NOMO-1 treated with dmso at 0.1 percent for 144 hours (cell line): ENCODE measurements around the gene PCIF1.

ENCODE experiments used
- DNase-seq: peaks from one replicate; lab custom pipeline; 2025; ENCODE audit not compliant: unreplicated experiment; lab: John Stamatoyannopoulos, UW

The PCIF1 gene

DNA sequence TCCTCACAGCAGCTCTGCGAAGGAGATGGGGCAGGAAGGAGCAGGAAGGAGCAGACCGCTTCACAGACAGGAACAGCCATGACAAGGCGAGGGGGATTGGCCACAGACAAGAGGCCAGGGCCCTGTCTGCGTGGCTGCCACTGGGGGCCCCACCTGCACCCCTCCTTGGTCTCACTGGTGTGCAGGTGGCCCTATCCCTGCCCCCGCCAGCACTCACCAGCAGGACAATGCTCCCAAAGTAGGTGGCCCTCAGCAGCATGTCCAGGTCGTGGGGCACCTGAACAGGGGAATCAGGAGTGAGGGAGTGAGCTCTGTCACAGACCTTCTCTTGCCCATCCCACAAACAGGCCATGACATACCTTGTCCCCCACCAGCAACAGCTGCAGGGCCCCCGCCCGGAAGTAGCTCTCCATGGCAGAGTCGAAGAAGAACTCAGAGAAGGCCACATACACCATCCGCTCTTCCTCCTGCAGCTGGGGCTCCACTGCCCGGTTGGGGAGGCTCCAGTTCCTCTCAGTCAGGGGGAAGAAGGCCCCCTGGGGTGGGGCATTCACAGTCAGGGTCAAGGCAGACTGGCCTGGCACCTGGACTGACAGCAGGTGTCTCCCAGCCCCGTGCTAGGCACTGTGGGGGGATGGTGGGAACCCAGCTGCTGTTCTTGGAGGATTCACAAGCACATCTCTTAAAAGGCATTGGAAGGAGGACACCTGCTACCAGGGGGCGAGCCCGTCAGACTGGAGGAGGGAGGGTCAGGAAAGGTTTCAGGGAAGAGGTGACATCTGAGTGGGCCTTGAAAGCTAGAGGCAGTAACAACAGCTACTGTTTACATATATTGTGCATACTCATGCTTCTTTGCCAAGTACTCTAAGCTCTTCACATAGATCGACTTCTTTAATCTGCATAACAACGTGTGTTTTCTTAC, 29.6 kb upstream of the PCIF1 start:
- no peak for DNase-seq

- DNase-seq, result no peak
Observed at GRCh38 chr20:45905505-45906079, 28.9 kb upstream of the PCIF1 start.

DNA sequence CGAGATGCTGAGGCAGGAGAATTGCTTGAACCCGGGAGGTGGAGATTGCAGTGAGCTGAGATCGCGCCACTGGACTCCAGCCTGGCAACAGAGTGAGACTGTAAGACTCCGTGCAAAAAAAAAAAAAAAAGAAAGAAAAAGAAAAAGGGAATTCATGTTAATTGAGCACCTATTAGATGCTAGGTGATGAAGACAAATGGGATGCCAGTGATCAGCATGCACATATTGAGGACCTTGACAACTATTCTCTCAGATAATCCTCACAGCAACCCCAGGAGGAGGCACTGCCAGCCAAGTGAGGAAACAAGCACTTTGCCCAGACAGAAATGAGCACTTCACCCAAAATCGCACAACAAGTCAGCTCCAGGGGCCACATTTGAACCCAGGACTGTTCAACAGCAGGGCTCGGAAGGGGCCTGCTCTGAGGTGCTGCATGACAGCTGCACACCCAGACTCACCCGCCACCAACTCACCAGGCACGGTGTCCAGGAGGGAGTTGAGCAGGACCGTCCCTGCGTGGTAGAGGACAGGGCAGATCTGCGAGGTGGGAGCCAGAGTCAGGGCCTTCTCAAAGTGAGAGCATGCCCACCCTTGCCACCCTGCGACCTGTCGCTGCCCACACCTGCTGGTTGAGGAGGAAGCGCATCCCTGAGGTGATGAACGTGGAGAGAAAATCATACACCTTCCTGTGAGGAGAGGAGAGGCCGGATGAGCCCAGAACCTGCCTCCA, 27.1 kb upstream of the PCIF1 start:
- DNase-seq, result no peak

DNA sequence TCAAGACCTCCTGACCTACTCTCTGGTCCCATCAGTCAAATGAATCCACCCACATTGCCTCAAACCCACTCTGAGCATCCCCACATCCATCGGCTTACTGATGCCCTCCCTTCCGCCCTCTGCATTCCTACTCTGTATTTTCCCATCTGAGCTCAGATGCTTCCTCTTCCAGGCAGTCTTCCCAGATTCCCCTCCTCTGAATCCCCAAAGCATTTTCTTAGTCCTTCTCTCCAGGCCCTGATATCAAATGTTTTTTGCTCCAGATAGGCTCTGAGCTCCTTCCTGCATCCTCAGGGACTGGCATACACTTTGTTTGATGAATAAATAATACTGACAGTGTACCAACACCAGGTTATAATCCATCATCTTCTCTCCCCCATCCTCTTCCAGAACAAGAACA, 26.4 kb upstream of the PCIF1 start:
- DNase-seq, result no peak

- no peak for DNase-seq
Observed at GRCh38 chr20:45909336-45909808, 25.1 kb upstream of the PCIF1 start.

GRCh38 chr20:45909817-45910669, 24.4 kb upstream of the PCIF1 start:
- peak; percentile 13 for DNase-seq

DNA sequence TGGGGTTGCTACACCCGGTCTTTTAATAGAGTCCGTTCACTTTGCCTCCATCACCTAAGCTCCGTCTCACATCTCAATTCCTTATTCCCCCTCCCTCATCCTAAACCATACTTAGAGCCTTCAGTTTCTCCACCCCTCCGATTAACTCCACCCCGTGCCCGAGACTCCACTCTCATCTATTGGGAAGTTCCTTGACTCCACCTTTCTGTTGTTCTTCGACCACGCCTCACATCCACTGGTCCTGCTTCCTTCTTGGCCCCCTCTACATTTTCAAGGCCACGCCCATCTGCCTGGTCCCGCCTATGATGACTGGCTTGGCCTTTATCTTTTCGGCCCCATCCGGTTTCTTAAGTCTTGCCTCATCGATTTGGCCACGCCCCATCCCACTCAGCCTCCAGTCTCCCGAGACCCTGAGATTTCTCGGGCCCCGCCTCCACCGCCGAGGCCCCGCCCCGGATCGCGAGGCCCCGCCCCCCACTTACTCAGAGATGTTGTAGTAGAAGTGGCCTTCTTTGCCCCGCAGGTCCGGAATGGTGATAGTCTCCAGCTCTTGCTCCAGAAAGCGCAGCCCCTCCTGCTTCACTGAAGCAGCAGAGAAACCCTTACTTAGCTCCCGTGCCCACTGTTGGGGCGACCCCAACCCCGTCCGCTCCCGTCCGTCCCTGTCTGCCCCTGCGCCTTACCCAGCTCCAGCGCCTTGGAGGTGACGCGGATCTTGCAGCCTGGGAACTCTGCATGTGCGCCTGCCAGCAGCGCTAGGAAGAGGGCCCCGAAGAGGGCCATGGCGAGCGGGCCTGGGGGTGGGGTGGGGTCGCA, 23.6 kb upstream of the PCIF1 start:
- peak; percentile 99 for DNase-seq

DNA sequence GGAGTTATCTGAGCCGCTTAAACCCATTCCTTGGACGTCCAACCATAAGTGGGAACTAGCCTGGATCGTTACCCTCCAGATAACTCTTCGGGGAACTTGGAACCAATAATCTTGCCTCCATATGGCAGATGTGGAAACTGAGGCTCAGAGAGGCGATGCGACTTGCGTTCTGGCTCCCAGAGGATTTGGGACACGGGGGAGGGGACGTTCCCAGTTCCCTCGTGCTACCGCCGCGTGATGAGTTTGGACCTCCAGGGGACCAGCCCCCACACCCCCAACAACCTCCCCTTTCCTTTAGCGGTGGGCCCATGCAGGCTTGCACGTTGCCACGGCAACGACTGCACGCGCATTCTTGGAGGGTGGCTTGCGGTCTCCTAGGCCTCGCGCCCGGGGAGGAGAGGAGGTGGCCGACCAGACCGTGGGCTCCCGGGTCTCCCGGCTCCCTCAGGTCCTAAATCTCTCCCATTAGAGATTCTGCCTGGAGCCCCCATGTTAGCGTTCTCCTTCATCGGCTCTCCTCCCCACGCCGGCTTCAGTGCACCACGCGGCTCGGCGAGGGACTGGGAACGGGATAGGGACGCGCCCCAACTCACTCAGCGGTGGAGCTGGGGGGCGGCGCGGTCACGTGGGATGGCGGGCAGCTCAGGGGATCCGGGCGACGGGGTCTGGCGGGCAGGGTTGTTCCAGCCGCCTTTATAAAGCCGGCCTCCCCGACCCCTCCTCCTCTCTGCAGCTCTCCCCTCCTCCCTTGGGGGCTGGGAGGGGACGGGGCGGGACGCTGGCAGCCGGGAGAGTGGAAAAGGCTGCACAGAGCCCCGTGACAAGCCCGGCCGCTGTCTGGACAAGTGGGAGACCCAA, 22.8 kb upstream of the PCIF1 start, which contains the start of gene PLTP:
Gene PLTP, minus strand, starts transcription at position 670 of the 858 bp plus-strand sequence. CDS start 703 bp downstream, outside the sequence.
- DNase-seq, result no peak

DNA sequence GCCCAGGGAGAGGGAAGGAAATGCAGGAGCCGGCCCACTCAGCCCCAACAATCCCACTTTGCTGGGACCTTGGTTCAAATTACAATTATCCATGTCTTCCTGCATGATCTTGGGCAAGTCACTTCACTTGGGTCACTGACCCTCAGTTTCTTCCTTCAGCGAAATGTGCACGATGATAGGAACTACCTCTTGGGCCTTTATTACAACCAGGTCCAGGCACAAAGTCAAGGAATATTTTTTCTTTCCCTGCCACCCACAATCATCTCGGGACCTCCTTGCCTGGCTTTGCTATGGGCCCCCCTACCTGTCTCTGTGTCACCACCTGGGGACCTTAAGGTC, 22.2 kb upstream of the PCIF1 start:
- no peak for DNase-seq

DNA sequence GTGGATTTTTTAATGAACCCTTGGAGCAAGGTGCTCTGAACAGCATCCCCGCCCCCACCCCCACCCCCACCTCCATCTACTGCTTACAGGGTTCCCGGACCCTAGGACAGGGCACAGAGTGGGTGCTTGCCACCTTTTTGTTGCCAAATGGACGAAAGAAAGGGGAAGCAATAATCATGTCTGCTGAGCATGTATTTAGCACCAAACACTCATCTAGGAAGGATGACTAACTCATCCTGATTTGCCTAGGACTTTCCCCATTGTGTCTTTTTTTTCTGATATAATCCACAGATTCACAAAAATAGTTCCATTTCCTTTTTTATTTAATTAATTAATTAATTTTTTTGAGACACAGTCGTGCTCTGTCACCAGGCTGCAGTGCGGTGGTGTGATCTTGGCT, 21.4 kb upstream of the PCIF1 start:
- DNase-seq, result no peak

DNA sequence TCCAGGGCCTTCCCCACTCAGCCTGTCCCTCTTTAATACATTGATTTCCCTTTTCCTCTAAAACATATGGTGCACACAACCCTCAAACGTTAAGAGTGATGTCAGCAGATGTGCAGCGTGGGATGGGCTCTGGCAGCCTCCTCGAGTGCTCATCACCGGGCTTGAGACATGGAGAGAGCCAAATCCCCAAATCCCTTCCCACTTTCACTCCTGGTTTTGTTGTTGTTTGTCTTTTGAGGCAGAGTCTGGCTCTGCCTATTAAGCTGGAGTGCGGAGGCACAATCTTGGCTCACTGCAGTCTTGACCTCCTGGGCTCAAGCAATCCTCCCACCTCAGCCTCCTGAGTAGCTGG, 16.7 kb upstream of the PCIF1 start:
- no peak for DNase-seq

- no peak for DNase-seq
Observed at GRCh38 chr20:45918182-45918737, 16.2 kb upstream of the PCIF1 start.

- no peak for DNase-seq
Observed at GRCh38 chr20:45918779-45919537, 15.5 kb upstream of the PCIF1 start.

DNA sequence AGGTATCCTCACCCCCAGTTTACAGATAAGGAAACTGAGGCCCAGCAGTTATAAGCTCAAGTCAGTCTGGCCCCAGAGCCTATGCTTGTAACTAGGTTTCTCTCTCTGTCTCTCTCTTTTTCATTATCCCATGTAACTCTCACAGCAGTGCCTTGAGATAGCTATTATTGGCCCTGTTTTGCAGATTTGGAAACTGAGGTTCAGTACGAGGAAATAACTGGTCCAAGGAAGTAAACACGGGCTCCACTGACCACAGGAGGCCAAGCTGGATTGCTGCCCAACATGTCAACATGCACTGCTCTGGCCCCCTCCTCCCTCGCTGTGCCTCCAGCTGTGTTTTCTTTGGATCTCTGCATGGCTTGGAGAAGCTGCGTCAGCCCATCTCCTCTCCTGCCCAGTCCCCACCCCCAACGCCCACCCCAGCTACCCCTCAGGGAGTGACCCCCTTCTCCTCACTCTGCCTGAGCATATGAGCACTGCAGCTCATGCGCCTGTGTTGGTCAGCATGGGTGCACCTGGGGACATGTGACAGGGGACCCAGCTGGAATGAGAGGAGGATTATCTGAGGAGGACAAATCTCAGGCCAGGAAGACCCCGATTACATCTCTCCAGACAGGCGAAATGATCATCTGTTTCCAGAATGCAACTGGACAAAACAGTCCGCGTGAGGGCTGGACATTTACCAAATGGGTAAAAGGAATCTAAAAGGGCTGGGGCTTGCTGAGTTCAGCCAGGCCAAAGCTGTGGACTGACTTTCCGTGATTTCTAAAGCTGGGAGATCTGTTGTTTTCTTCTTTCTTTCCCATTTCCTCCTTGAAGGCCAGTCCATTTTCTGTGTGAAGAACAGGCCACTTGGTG, 14.7 kb upstream of the PCIF1 start:
- DNase-seq, result no peak

DNA sequence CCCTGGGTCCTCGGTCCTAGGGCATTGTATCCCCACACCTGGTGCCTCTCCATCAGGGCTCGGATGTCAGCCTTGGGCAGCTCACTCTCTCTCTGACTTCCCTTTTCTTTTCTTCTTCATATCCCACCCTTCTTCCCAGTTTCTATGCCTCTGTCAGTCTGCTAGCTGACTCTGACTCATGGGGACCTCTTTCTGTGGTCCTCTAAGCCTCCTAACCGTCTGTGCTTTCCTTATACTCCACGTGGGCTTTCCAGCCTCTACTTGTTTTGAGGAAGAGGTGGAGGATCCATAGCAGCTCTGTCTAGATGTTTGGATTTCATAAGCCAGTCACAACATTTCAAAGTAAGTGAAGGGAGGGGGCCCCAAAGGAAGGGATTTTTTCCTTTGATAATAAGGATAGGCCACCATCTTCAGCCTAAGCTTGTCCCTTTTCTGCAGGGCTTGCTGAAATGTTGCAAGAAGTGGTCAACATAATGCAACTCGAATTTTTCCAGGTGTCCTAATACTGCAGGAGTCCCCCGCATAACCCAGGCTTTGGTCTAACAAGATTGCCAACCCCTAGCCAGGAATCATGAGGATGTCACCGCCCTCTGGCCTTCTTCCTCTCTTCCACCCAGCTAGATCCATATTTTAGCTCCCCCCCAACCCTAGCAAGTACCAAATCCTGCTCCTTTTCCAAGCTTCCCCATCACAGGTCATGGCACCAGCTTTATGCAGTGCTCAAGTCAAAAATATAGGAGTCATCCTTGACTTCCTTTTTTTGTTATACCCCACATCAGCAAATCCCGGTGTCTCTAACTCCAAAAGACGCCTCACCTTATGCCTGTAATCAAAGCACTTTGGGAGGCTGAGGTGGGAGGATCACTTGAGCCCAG, 13.8 kb upstream of the PCIF1 start:
- DNase-seq, result no peak
